G401.6 (cell line): ENCODE data around the gene MRPL58.
"Not testable (repeated sequence)": the region's sequence is repeated elsewhere in the genome, so short reads cannot be mapped to it uniquely, and the experiment has no call there.

Source experiments
- FAIRE-seq: peaks from 2 replicates; lab custom pipeline; 2012; peaks lifted over from hg19 to GRCh38; lab: Jason Lieb, UNC

Gene MRPL58

DNA sequence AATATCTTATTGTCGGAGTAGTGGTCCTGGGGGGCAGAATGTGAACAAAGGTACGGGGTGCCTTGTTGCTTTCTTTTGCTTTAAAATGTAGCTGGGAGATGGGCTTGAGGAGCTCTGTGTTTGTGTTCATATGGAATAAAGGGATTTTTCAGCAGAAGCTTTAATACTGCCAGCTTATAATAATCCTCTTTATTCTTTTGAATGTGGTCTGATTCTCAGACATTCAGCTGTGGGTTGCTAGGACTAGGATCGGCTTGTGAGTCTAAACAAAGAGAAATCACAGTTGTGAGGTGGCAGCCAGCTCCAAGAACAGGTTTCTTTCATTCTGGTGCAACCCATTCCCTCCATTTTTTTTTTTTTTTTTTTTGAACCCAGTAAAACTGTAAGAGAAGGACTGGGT is 7.2 kb downstream of the MRPL58 start:
- no peak for FAIRE-seq

DNA sequence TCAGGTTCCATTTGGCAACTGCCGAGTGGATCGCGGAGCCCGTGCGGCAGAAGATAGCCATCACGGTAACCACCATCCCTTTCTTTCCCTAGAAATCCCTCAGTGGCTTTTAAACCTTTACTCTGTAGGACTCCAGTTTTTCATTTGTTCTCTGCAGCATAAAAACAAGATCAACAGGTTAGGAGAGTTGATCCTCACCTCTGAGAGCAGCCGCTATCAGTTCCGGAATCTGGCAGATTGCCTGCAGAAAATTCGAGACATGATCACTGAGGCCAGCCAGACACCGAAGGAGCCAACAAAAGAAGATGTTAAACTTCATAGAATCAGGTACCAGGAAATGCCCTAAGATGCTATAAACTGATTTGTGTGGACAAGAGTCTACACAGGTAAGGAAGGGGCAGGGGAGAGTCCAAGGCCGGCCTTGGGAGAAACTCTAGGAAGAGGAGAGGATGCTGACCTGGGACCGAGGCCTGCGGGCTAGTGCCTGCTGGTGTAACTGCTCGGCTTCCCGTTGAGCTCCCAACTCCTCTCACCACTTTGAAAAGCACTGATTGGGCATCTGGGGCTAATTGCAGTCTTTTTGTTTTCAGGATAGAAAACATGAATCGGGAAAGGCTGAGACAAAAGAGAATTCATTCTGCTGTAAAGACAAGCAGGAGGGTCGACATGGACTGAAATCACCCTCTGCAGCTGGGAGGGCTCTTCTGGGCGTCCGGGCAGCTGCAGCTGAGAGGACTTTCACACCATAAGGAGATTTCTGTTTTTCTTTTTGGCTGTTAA is 8.1 kb downstream of the MRPL58 start:
- no peak for FAIRE-seq

DNA sequence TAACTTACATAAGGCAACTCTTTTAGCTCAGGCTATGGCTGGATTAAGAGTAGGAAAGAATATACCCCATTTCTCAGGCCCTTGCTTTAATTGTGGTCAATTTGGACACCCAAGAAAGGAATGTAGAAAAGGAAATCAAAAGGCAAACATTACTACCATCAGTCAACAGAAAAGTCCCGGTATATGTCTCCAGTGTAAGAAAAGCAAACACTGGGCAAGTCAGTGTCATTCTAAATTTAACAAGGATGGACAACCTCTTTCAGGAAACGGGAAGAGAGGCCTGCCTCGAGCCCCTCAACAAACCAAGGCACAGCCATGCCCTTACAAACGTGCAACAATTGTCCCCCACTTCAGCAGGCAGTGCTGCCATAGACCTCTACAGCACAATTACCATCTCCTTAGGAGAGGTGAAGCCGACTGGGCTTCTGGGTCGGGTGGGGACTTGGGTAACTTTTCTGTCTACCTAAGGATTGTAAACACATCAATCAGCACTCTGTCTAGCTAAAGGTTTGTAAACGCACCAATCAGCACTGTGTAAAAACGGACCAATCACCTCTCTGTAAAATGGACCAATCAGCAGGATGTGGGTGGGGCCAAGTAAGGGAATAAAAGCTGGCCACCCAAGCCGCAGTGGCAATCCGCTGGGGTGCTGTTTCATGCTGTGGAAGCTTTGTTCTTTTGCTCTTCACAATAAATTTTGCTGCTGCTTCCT is 12.4 kb downstream of the MRPL58 start:
- no peak for FAIRE-seq

DNA sequence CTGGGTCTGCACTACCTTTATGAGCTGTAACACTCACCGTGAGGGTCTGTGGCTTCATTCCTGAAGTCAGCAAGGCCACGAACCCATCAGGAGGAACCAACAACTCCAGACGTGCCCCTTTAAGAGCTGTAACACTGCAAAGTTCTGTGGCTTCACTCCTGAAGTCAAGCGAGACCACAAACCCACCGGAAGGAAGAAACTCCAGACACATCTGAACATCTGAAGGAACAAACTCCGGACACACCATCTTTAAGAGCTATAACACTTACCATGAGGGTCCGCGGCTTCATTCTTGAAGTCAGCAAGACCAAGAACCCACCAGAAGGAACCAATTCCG is 12.9 kb downstream of the MRPL58 start:
- not testable (repeated sequence) for FAIRE-seq

DNA sequence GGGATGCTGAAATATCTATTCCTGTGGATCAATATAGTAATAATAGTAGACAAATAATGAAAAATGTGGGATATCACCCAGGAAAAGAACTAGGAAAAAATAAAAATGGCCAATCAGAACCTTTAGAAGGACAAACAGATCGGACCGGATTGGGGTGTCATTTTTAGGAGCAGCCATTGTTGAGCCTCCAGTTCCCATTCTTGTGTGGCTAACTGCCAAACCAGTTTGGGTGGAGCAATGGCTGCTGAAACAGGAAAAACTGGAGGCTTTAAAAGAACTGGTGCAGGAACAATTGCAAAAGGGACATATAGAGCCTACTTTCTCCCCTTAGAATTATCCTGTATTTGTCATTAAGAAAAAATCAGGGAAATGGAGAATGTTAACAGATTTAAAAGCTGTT is 14.2 kb downstream of the MRPL58 start:
- FAIRE-seq: not testable (repeated sequence)

DNA sequence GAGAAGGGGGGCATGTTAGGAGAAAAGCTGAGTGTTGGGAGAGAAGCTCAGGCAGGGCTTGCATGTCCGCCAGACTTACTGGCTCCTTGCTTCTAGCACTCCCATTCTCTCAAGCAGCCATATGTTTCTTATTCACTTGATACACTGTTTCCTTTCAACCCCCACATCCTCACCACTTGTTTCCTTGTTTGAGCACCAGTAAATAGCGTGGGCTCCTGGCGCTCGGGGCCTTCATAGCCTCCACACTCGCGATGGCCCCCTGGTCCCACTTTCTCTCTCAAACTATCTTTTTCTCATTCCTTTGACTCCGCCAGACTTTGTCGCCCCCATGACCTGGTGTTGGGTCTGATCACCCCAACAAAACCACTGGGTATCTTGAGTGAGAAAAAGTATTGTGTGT is 17.7 kb downstream of the MRPL58 start:
- FAIRE-seq: no peak

DNA sequence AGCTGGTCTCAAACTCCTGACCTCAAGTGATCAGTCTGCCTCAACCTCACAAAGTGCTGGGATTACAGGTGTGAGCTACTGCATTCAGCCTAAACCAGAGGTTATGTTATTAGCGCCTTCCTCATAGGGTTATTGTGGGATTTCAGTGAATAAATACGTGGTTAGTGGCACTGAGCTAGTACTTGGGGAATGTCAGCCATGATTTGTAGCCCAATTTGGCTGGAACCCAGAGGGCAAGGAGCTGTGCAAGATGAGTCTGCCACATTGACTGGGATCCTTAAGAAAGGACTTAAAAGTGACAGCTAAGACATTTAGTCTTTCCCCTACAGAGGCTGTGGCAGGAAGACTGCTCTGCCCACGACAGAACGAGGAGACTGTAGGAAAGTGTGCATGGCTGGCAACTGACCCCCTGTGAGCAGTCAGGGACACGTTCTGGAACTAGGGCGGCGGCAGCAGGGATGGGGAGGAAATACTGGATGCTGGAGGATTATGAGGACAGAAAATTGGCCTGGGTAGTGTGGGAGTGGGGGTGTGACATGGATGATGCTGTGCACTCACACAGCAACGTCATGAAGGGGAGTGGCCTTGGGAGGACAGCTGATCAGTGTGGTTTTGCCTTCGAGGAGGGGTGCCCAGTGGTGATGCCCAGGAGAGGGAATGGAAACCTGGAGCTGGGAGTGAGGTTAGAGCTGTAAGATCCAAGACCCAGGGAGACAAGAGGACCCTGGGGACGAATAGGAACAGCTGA is 19.7 kb downstream of the MRPL58 start:
- FAIRE-seq: no peak

DNA sequence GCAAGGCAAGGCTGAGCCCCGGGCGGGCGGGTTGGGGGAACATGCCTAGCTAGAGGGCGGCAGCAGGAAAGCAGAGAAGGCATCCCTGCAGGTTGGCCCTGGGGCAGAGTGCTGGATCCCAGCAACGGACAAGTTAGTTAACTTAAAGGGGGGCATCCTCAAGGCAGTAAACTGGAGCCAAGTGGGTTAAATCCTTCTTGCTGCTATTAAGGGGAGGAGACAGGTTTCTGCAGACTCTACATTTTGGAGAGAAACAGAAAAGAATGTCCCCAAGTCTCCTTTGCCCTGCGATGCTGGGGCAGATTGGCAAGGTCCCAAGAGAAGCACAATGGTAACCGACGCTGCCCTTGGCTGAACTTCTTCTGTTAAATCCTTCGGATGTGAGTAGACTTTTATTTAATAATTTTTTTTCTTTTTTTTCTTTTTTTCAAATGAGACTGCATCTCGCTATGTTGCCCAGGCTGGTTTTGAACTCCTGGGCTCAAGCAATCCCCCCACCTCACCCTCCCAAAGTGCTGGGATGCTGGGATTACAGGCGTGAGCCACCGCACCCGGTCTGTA is 20.3 kb downstream of the MRPL58 start:
- no peak for FAIRE-seq

DNA sequence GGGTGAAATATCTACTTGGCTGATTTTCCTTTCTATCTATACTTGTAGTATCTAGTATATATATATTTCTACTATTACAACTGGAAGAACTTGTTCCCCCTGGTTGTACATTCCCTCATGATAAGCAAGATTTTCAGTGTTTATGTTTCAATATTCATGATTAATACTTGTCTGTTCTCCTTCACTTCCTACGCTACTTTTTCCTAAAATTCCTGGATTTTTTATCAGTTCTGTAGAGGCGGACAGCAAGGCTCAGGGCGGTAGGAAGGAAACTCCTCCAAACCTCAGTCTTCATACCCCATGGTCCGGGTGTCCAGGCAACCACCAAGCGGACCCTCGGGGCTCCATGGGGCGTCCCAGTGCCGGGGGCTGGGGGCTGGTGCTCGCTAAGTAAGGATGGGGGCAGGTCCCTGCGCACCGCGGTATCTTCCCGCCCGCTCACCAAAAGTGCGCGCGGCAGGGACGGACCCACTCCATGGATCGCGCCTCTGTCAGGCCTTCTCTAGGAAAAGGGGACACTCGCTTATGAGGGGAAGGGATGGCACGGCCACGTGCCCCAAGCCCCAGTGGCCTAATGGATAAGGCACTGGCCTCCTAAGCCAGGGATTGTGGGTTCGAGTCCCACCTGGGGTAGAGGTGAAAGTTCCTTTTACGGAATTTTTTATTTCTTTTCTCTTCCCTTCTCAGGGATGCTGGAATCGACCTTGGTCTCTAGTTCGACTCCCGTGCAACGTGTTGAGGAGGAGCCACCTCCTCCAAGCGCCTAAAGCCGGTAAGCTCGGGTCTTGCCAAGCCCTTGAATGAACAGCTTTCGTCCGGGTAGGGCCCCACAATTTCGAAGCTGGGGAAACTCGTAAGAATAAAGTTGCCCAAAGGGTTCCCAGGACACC is 21.1 kb downstream of the MRPL58 start:
- peak; percentile 92 for FAIRE-seq

DNA sequence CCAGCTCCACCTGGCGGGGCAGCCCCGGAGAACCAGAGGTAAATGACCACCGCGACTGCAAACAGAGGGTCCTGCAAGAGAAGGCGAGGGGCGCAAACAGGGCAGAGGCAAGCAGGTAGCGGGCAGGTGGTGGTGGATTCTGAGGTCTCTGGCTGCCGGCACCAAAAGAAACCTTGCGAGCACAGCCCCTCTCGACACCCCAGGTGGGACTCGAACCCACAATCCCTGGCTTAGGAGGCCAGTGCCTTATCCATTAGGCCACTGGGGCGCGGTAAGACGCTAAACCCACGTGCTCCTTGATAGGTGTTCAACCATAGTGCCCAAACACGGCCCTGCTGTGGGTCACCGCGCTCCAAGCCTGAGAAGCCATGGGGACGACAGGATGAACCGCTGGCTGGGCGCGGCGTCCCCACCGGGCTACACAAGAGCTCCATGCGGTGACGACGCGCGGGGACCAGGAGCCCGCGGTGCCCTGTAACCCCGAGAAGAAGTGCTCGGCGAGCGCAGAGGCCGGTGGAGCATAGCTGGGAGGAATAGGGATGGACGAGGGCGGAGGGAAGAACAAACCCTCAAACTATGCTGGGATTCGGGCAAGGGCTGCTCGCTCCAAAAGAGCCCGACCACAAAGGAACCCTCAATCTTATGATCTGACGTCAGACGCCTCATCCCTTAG is 21.9 kb downstream of the MRPL58 start:
- FAIRE-seq: no peak

DNA sequence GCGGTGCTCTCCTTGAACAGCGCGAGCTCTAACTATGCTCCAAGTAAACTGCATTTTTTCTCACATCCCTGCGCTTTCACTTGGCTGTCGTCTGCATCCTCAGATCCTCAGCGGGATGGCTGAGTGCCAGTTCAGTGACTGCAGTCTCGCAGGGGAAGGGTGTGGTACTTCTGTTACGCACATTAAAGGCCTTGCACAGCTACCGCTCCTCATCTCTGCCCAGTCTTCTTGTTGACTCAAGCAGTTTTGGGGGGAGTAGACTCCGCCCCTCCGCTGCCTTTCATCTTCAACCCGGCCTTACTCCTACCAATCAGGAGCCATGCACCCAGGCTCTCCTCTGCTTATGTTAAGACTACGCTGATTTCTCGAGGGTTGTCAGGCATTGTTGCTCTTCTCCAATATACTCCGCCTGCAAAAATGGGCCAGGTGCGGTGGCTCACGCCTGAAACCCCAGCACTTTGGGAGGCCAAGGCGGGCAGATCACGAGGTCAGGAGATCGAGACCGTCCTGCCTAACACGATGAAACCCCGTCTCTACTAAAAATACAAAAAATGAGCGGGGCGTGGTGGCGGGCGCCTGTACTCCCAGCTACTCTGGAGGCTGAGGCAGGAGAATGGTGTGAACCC is 24.3 kb downstream of the MRPL58 start:
- FAIRE-seq: no peak

DNA sequence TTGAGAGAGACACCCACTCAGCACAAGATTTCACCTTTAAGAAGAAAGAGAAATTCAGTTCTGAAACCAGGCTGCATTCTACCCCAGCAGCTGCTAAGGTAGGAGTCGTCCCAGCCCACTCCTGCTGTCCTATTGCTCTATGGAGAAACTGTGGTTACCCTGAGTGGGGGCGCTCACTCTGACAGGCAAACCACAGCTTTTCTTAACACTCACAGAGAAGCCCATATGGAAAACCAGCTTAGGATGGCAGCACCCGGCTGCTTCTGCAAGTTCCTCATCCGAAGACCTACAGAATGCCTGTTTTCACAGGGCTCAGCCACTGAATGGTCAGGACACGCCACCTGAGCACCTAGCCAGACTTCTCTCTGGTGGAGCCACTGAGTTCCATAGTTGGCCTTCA is 26.8 kb downstream of the MRPL58 start:
- FAIRE-seq: no peak

DNA sequence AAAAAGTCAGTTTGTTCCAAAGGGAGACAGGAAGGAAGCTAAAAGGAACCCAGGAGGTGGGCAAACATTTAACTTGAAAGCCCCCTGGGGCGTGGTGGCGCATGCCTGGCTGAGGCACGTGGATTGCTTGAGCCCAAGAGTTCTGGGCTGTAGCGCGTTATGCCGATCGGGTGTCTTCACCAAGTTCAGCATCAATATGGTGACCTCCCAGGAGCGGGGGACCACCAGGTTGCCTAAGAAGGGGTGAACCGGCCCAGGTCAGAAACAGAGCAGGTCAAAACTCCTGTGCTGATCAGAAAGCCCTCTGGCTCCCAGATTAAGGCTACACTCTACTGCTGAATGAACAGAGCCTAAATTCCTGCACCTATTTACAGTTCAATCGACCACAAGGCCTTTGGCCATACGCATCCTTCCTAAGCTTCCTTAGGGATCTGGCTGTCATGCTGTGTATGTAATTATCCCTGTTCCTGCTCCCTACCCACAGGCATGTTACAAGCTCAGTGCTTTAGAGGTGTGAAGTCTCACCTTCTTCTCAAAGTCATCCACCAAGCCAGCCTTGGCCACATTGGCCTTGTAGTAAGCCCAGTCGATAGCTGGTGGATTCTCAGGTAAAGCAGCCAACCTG is 29.3 kb downstream of the MRPL58 start:
- FAIRE-seq: no peak

DNA sequence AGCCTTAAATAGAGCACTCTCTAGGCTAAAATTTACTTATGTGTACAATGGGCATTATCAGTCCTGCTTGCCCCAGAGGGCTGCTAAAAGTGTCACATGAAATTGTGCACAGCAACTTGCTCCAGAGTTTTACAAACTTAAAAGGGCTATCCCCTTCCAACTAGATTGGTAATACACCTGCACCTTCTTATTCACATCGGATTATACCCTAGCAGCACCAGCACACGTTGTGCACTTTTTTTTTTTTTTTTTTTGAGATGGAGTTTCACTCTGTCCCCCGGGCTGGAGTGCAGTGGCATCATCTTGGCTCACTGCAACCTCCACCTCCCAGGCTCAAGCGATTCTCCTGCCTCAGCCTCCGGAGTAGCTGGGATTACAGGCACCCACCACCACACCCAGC is 31.3 kb downstream of the MRPL58 start:
- FAIRE-seq: not testable (repeated sequence)

DNA sequence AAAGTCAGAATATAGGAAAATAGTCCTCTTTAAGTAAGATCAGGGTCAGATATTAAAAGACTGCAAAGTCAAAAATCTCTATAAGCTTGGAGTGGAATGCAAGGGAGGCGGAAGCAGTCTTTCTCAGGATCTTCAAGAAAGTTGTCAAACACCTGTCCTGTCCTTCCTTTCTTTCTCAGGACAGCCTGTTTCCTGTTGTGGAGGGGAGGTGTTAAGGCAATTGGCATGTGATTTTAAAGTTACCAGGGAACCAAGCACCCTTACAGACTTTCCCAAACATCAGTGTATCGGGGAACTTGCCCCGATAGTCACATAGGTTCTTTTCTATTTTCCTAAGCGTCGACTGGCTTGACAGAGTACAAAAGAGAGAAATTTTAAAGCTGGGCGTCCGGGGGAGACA is 32.2 kb downstream of the MRPL58 start:
- FAIRE-seq: no peak

DNA sequence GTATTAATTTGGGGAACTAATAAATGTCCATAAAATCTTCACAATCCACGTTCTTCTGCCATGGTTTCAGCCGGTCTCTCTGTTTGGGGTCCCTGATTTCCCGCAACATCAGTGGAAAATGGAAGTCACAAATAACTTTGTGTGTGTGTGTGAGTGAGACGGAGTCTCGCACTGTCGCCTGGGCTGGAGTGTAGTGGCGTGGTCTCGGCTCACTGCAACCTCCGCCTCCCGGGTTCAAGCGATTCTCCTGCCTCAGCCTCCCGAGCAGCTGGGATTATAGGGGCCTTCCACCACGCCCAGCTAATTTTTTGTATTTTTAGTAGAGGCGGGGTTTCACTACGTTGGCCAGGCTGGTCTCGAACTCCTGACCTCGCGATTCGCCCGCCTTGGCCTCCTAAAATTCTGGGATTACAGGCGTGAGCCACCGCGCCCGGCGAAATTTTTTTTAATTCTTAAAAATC is 33.5 kb downstream of the MRPL58 start:
- not testable (repeated sequence) for FAIRE-seq

DNA sequence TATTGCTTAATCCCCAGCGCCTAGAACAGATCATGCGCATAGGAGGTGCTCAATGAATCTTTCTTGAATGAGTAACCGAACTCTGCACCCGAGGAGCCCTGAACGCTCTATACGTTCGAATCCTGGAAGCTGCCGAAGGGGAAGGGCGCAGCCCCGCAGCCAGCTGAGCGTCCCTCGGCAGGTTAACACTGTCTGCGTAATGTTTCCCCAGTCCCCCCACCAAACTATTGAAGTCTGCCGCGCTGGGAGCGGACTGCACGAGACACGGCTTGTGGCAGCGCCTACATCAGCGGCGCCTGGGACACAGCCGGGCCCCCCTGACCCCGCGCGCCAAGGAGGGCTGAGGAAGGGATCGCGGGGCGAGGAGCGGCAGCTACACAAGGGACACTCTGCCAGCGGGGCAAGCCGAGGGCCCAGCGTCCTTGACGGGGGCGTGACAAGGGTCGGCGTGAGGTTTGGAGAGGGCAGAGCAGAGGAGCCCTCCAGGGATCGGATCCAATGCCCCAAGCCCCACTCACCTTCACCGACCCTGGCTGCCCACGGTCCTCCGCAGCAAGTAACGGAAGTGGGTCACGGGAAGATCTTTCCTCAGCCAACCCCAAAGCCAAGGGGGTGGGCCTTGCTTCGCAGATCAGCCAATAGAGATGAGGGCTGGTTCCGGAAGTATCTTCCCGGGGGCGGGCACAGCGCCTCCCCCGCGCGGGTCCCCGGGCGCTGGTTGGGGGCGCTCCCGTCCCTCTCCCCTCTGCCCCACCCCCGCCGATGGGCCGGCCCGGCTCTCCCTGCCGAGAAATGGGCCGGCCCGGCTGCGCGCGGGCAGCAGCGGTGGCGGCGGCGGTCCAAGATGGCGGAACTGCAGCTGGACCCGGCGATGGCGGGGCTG is 34.2 kb downstream of the MRPL58 start, which contains the start of the genes ATP5PD and KCTD2:
Gene ATP5PD, minus strand, starts transcription at position 563 of the 883 bp plus-strand sequence. CDS start 4,319 bp downstream, outside the sequence.
Gene KCTD2, plus strand, starts transcription at position 819 of the 883 bp plus-strand sequence. Its CDS starts 26 bp downstream, at position 845.
- FAIRE-seq: peak; percentile 90

DNA sequence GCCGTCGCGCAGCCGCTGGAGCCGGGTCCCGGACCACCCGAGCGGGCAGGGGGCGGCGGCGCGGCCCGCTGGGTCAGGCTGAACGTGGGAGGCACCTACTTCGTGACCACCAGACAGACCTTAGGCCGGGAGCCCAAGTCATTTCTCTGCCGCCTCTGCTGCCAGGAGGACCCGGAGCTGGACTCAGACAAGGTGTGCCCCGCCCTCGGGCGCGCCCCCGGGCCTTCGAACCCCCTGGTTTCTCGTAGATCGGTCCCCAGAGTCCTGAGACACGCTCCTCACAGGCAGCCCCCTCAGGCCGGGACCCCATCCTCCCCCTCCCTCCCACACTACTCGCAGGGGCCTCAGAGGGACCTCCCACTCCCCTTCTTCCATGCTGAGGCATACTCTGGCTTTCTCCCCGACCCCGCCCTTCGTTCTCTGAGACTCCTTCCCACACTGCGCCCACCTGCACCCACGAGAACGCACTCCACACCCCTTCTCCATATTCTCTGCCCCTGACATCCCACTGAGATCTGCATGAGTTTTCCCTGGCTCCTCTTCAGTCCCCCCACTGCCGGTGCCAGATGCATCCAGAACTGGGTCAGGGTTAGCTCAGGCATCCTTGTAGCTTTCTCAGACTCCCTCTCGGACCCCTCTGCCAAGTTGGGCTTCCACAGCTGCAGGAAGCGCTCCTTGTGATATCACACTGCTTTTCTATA is 35.1 kb downstream of the MRPL58 start:
- FAIRE-seq: no peak
